Measurements from ENCODE around the gene RHEBL1.

The RHEBL1 gene

GRCh38 chr12:49018261-49019119 is 51.3 kb downstream of the RHEBL1 start, which contains the start of gene PRKAG1:
Gene PRKAG1 (minus strand): TSS chr12:49018776. CDS start chr12:49018740, 36 bp downstream.
- peak; percentile 85 for DNase-seq

GRCh38 chr12:49017891-49018260 is 51.9 kb downstream of the RHEBL1 start:
- no peak for DNase-seq

GRCh38 chr12:49015196-49015595 is 54.6 kb downstream of the RHEBL1 start:
- no peak for DNase-seq

All from NCI-H1436 treated with DMSO at 0.1 percent for 48 hours (cell line).